Vagina (tissue), 2 donors: ENCODE measurements around the gene IFNGR2. TPM values are rescaled to one million over a fixed set of nuclear protein-coding genes. Genes with fewer than 3 reads are reported as not detected.

ENCODE experiments used
- DNase-seq, 2 donors: peaks; one replicate each; pipeline ENCODE4 v3.0.0-alpha.2; 2017; ENCODE audit errors: extremely low spot score in 2 of 2
- H3K27ac ChIP-seq: fragments of 200-600 bp; sonication (generic); one replicate; pipeline ENCODE4 v1.5.1; 2019
- H3K27me3 ChIP-seq: fragments of 200-600 bp; sonication (generic); one replicate; pipeline ENCODE4 v1.5.1; 2019
- H3K36me3 ChIP-seq, 2 donors: fragments of 200-600 bp; sonication (generic); one replicate each; pipeline ENCODE4 v1.5.1; 2017 to 2019
- H3K4me1 ChIP-seq: fragments of 200-600 bp; sonication (generic); one replicate; pipeline ENCODE4 v1.5.1; 2019
- H3K4me3 ChIP-seq, 2 donors: fragments of 200-600 bp; sonication (generic); 1 replicate in 1 of 2; 2 replicates in 1 of 2; pipeline ENCODE4 v1.5.1; 2016 to 2019
- H3K9me3 ChIP-seq: fragments of 200-600 bp; sonication (generic); one replicate; pipeline ENCODE4 v1.5.1; 2019
- CTCF ChIP-seq, 3 experiments: fragments of 450-650 bp in 2 of 3; fragments of 200-600 bp in 1 of 3; sonication (generic) in 1 of 3; IDR thresholded peaks; one replicate each; pipeline ENCODE4 v1.5.1; 2017 to 2019; ENCODE audit warnings: antibody characterized with exemption in 3 of 3, mild to moderate bottlenecking in 2 of 3, moderate library complexity in 2 of 3
- POLR2A ChIP-seq, 2 donors: fragments of 450-650 bp; IDR thresholded peaks; one replicate each; pipeline ENCODE4 v1.6.1; 2017; ENCODE audit warnings: antibody characterized with exemption in 2 of 2, mild to moderate bottlenecking in 2 of 2, moderate library complexity in 2 of 2
- POLR2AphosphoS5 ChIP-seq, 2 donors: sonication (generic); formaldehyde crosslinking; IDR thresholded peaks; one replicate each; pipeline ENCODE4 v1.9.0; 2017; ENCODE audit warnings: antibody characterized with exemption in 2 of 2, mild to moderate bottlenecking in 2 of 2, low read depth in 1 of 2; ENCODE audit not compliant: insufficient read depth in 1 of 2
- intact Hi-C: fragments of 100-400 bp; cut with DNase I; formaldehyde crosslinking; loops from one replicate; pipeline ENCODE4 v1.15.1; 2023
- total RNA-seq: library from RNA; depleted of rRNA; stranded (reverse); fragments of >200 nt; gene quantifications from one replicate; pipeline ENCODE4 v1.2.3, GENCODE V29; 2016

The IFNGR2 gene
- total RNA-seq, 1 donor from 2014 or later = 89.6 TPM

GRCh38 chr21:33427051-33427450 is 23.8 kb downstream of the IFNGR2 start:
- H3K9me3 ChIP-seq = no peaks in the 10 kb centered on the region
- H3K4me1 ChIP-seq = peaks cover 27% of the 10 kb centered on the region
- no peaks in the 10 kb centered on the region for H3K27me3 ChIP-seq
- H3K36me3 ChIP-seq = peaks cover 0 to 58% of the 10 kb centered on the region in 2 donors
- no peak for TF ChIP-seq POLR2AphosphoS5 (IDR thresholded peaks at IDR 0.05; ENCODE audit: insufficient read depth in 1 of 2, low read depth in 1 of 2)
- no peak for TF ChIP-seq POLR2A (IDR thresholded peaks at IDR 0.05)
- TF ChIP-seq CTCF (IDR thresholded peaks at IDR 0.05) = no peak
- DNase-seq = no peak
- intact Hi-C loops = no loop called here
- H3K4me3 ChIP-seq = no peak overlapping the region
- H3K27ac ChIP-seq = no peak overlapping the region

DNA sequence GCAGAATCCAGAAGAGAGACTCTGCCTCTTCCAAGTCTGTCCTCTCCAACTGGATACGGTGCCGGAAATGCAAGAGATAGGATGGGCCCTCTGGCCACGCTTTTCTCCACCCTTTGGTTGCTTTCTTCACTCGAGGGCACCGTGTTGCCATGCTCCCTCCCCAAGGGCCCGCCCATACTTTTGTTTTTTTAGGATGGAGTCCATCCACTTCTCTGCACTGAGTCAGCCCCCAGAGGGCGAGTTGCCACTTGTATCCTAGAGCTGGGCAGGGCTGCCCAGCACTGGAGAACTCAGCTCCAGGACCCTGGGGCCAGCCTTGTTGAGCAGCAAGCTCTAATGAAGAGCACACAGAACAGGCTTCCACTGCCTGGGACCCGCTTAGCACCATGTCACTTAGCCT is 25.5 kb downstream of the IFNGR2 start:
- intact Hi-C loops = no loop called here
- H3K27me3 ChIP-seq = no peaks in the 10 kb centered on the region
- H3K4me1 ChIP-seq = peaks cover 39% of the 10 kb centered on the region
- H3K36me3 ChIP-seq = peaks cover 0 to 65% of the 10 kb centered on the region in 2 donors
- H3K9me3 ChIP-seq = no peaks in the 10 kb centered on the region
- DNase-seq = no peak
- H3K27ac ChIP-seq = peak overlapping the region; percentile 70
- no peak overlapping the region for H3K4me3 ChIP-seq
- TF ChIP-seq POLR2AphosphoS5 (IDR thresholded peaks at IDR 0.05; ENCODE audit: insufficient read depth in 1 of 2, low read depth in 1 of 2) (no peak), CTCF (IDR thresholded peaks at IDR 0.05) (no peak), POLR2A (IDR thresholded peaks at IDR 0.05) (no peak)

DNA sequence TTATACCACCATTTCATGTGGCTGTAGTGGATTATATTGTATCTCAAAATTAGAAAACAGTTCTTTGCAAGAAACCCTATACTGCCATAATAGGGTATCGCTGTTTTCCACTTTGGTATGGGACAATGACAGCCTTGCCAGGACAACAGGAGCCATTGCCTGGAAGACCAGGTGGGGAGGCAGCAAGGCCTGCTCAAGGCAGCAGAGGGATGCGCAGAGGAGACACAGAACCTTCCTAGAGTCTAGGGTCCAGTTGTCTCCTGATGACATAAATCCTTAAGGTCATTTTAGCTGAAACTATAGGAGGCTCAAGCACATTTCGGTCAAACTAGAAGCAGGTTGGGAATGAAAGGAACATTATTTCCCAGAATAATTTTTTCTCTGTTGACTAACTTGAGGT is 27.6 kb downstream of the IFNGR2 start:
- H3K27me3 ChIP-seq = no peaks in the 10 kb centered on the region
- peak overlapping the region; percentile 70 for H3K27ac ChIP-seq
- TF ChIP-seq CTCF (IDR thresholded peaks at IDR 0.05) (no peak), POLR2AphosphoS5 (IDR thresholded peaks at IDR 0.05; ENCODE audit: insufficient read depth in 1 of 2, low read depth in 1 of 2) (no peak), POLR2A (IDR thresholded peaks at IDR 0.05) (no peak)
- H3K4me3 ChIP-seq = no peak overlapping the region
- H3K9me3 ChIP-seq = no peaks in the 10 kb centered on the region
- DNase-seq = no peak
- H3K4me1 ChIP-seq = peaks cover 59% of the 10 kb centered on the region
- intact Hi-C loops = no loop called here
- H3K36me3 ChIP-seq = peaks cover 0 to 51% of the 10 kb centered on the region in 2 donors

DNA sequence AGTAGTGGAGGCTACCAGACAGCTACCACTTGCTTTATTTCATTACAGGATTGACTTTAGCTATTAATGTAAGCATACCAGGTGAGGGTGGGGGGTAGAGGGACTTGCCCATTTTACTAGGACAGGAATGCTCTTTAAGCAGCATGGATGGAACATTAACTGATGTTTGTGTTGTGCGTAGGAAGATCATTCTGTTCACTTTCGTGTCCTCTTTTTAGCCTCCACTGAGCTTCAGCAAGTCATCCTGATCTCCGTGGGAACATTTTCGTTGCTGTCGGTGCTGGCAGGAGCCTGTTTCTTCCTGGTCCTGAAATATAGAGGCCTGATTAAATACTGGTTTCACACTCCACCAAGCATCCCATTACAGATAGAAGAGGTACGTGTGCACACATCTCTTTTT is 29.3 kb downstream of the IFNGR2 start:
- no peak for DNase-seq
- H3K36me3 ChIP-seq = peaks cover 0 to 48% of the 10 kb centered on the region in 2 donors
- H3K9me3 ChIP-seq = no peaks in the 10 kb centered on the region
- TF ChIP-seq CTCF (IDR thresholded peaks at IDR 0.05) (no peak), POLR2A (IDR thresholded peaks at IDR 0.05) (no peak), POLR2AphosphoS5 (IDR thresholded peaks at IDR 0.05; ENCODE audit: insufficient read depth in 1 of 2, low read depth in 1 of 2) (no peak)
- intact Hi-C loops = no loop called here
- no peaks in the 10 kb centered on the region for H3K27me3 ChIP-seq
- peaks cover 59% of the 10 kb centered on the region for H3K4me1 ChIP-seq
- peak overlapping the region; percentile 62 for H3K27ac ChIP-seq
- H3K4me3 ChIP-seq = no peak overlapping the region

DNA sequence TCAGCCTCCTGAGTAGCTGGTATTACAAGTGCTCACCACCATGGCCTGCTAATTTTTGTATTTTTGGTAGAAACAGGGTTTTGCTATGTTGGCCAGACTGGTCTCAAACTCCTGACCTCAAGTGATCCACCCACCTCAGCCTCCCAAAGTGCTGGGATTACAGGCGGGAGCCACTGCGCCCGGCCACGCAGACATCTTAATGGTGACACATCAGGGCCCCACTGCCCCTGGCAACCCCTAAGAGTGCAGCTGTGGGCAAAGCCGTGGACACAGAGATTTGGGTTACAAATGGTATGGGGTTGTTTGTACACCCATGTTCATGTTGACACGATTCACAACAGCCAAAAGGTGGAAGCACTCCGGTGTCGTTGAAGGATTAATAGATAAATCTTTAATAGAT is 29.8 kb downstream of the IFNGR2 start:
- intact Hi-C loops = no loop called here
- DNase-seq = no peak
- H3K27ac ChIP-seq = peak overlapping the region; percentile 62
- no peak overlapping the region for H3K4me3 ChIP-seq
- no peaks in the 10 kb centered on the region for H3K9me3 ChIP-seq
- H3K4me1 ChIP-seq = peaks cover 56% of the 10 kb centered on the region
- H3K27me3 ChIP-seq = no peaks in the 10 kb centered on the region
- H3K36me3 ChIP-seq = peaks cover 0 to 52% of the 10 kb centered on the region in 2 donors
- TF ChIP-seq POLR2AphosphoS5 (IDR thresholded peaks at IDR 0.05; ENCODE audit: insufficient read depth in 1 of 2, low read depth in 1 of 2) = no peak
- TF ChIP-seq CTCF (IDR thresholded peaks at IDR 0.05) = no peak
- no peak for TF ChIP-seq POLR2A (IDR thresholded peaks at IDR 0.05)
